HepG2 (cell line): ENCODE data around the gene ATXN3L. TPM values are rescaled to one million over a fixed set of nuclear protein-coding genes. Genes with fewer than 3 reads are reported as not detected.

Experiments
- ATAC-seq: fragments of 200-7000 bp; cut with Tn5 transposase; 3 replicates; pipeline ENCODE4 v1.9.1; 2020; ENCODE audit warnings: mild to moderate bottlenecking, moderate library complexity
- BruUV-seq: library from RNA; stranded (reverse); fragments of 400-500 nt; replicated peaks from 2 replicates; lab custom pipeline; 2021; lab: Mats Ljungman, UMichigan
- CTCF ChIA-PET: fragments of 300-600 bp; formaldehyde crosslinking; extraction: SDS; loops from one replicate; lab custom pipeline; 2021; ENCODE audit warnings: low total read pairs, inconsistent platforms, low intra/inter-chr PET ratio; lab: Yijun Ruan, JAX
- POLR2A ChIA-PET: fragments of 350-600 bp; sonication (Branson Sonifier 250); formaldehyde crosslinking; loops from one replicate; lab custom pipeline; 2020; ENCODE audit warnings: antibody characterized with exemption, inconsistent platforms; lab: Yijun Ruan, JAX
- DNase-seq: peaks from one replicate; pipeline ENCODE4 v3.0.0-alpha.2; 2015; ENCODE audit warnings: low spot score
- FAIRE-seq: peaks from 3 replicates; lab custom pipeline; 2011; peaks lifted over from hg19 to GRCh38; lab: Jason Lieb, UNC
- H2AFZ ChIP-seq: one replicate; pipeline ENCODE4 v1.6.1; 2011; ENCODE audit warnings: low read length, inconsistent platforms
- H3K27ac ChIP-seq: fragments of 300-600 bp; 3 replicates; pipeline ENCODE4 v1.8.0; 2011; ENCODE audit warnings: mixed run types, mild to moderate bottlenecking, mixed read lengths, low read length, inconsistent platforms; ENCODE audit not compliant: insufficient read depth; ENCODE audit errors: extremely low read length
- H3K27me3 ChIP-seq, 2 experiments: fragments of 200-600 bp in 1 of 2; 2 replicates in 1 of 2; 3 replicates in 1 of 2; pipeline versions ENCODE4 v1.6.0 to v1.8.0; 2011; ENCODE audit warnings: low read length in 2 of 2, mild to moderate bottlenecking in 2 of 2, moderate library complexity in 2 of 2, inconsistent platforms in 1 of 2; ENCODE audit not compliant: insufficient read depth in 2 of 2, control insufficient read depth in 1 of 2
- H3K36me3 ChIP-seq, 2 experiments: fragments of 200-600 bp in 1 of 2; replicated peaks in 1 of 2; 2 replicates in 1 of 2; 3 replicates in 1 of 2; pipeline versions ENCODE4 v1.5.1 to v1.8.0; 2011; ENCODE audit warnings: low read length in 2 of 2, inconsistent platforms in 1 of 2; ENCODE audit not compliant: insufficient read depth in 2 of 2, control insufficient read depth in 1 of 2
- H3K4me1 ChIP-seq: 2 replicates; pipeline ENCODE4 v1.5.1; 2012; ENCODE audit warnings: low read length, inconsistent platforms; ENCODE audit not compliant: insufficient read depth
- H3K4me2 ChIP-seq: 2 replicates; pipeline ENCODE4 v1.6.0; 2011; ENCODE audit warnings: low read depth, low read length, inconsistent platforms
- H3K4me3 ChIP-seq, 3 experiments: fragments of 200-600 bp in 1 of 3; sonication (generic), shearing (Covaris generic) in 1 of 3; replicated peaks in 1 of 3; 2 replicates each; pipeline ENCODE4 v1.5.1; 2011 to 2016; ENCODE audit warnings: low read length in 3 of 3, inconsistent platforms in 2 of 3, low read depth in 2 of 3, mild to moderate bottlenecking in 2 of 3, control low read depth in 1 of 3, mixed read lengths in 1 of 3; ENCODE audit not compliant: insufficient read depth in 1 of 3
- H3K79me2 ChIP-seq: one replicate; pipeline ENCODE4 v1.6.1; 2011; ENCODE audit warnings: low read length, inconsistent platforms; ENCODE audit not compliant: insufficient read depth
- H3K9ac ChIP-seq: 2 replicates; pipeline ENCODE4 v1.6.0; 2011; ENCODE audit warnings: mild to moderate bottlenecking, low read depth, low read length, inconsistent platforms; ENCODE audit not compliant: insufficient read depth
- H3K9me3 ChIP-seq: 2 replicates; pipeline ENCODE4 v1.5.1; 2012; ENCODE audit warnings: mild to moderate bottlenecking, low read length
- H4K20me1 ChIP-seq: 2 replicates; pipeline ENCODE4 v1.6.0; 2011; ENCODE audit warnings: inconsistent platforms, mild to moderate bottlenecking, low read length, moderate library complexity; ENCODE audit not compliant: insufficient read depth
- ATRX ChIP-seq: sonication (generic); formaldehyde crosslinking; IDR thresholded peaks from 2 replicates; pipeline ENCODE4 v1.4.0; 2020; ENCODE audit warnings: missing genetic modification reagents, borderline replicate concordance
- ETV5 ChIP-seq: IDR thresholded peaks from 2 replicates; pipeline ENCODE4 v1.6.1; 2018; ENCODE audit warnings: missing biosample characterization, missing genetic modification reagents, inconsistent platforms, borderline replicate concordance
- GPBP1L1 ChIP-seq: sonication (generic); formaldehyde crosslinking; IDR thresholded peaks from 2 replicates; pipeline ENCODE4 v1.5.0; 2020; ENCODE audit warnings: mild to moderate bottlenecking, missing genetic modification reagents
- HES4 ChIP-seq: sonication (generic); formaldehyde crosslinking; IDR thresholded peaks from 2 replicates; pipeline ENCODE4 v1.9.0; 2021; ENCODE audit warnings: mild to moderate bottlenecking, missing genetic modification reagents, borderline replicate concordance
- LRRFIP1 ChIP-seq: sonication (generic); formaldehyde crosslinking; conservative IDR thresholded peaks from 2 replicates; pipeline ENCODE4 v1.4.0; 2020; ENCODE audit warnings: missing genetic modification reagents
- NKX3-1 ChIP-seq: sonication (generic); formaldehyde crosslinking; IDR thresholded peaks from 2 replicates; pipeline ENCODE4 v1.5.0; 2020; ENCODE audit warnings: missing genetic modification reagents
- SOX13 ChIP-seq, 3 experiments: fragments of 450-650 bp in 1 of 3; sonication (generic) in 1 of 3; formaldehyde crosslinking in 1 of 3; IDR thresholded peaks in 2 of 3; conservative IDR thresholded peaks in 1 of 3; 2 replicates each; pipeline versions ENCODE4 v1.5.0 to v1.6.1; 2016 to 2020; ENCODE audit warnings: antibody characterized with exemption in 1 of 3, mild to moderate bottlenecking in 1 of 3, missing compliant biosample characterization in 1 of 3, missing genetic modification reagents in 1 of 3, moderate library complexity in 1 of 3
- SOX5 ChIP-seq: IDR thresholded peaks from 2 replicates; pipeline ENCODE4 v1.6.1; 2016; ENCODE audit warnings: borderline replicate concordance
- SRSF1 ChIP-seq: fragments of 200-400 bp; formaldehyde crosslinking; optimal IDR thresholded peaks from 2 replicates; pipeline ENCODE3; 2017; ENCODE audit warnings: mild to moderate bottlenecking, low read depth, low read length, moderate library complexity
- WGBS: methylation state at CpG from one replicate; pipeline ENCODE4 v1.1.6; 2017; ENCODE audit warnings: low lambda C conversion rate; 5-methylcytosine and 5-hydroxymethylcytosine counted together
- in situ Hi-C: cut with HindIII; loops from 2 replicates; pipeline ENCODE4 v1.10.0; 2017; ENCODE audit warnings: low pct_unique_long_range_greater_than_20kb; ENCODE audit not compliant: extremely low pct_ligation_motif_present
- intact Hi-C: fragments of 100-400 bp; cut with micrococcal nuclease; formaldehyde crosslinking; loops from one replicate; pipeline ENCODE4 v1.10.0; 2022; ENCODE audit not compliant: unreplicated experiment
- polyA plus RNA-seq, 8 experiments: library from polyadenylated mRNA; depleted of rRNA in 3 of 8; stranded (reverse) in 7 of 8; unstranded in 1 of 8; fragments of >200 nt; fragmentation: Illumina TruSeq in 4 of 8; extraction: Trizol in 4 of 8; gene quantifications; 2 replicates each; pipeline versions ENCODE4 v1.2.1 to v1.2.3, GENCODE V29; 2011 to 2016; ENCODE audit warnings: low read depth in 4 of 8, missing spikeins in 1 of 8, mixed read lengths in 1 of 8; ENCODE audit not compliant: insufficient read depth in 1 of 8
- total RNA-seq, 5 experiments: library from RNA; depleted of rRNA; stranded (reverse); fragments of >200 nt; fragmentation: Illumina TruSeq; extraction: Trizol; gene quantifications; 2 replicates each; pipeline ENCODE4 v1.2.3, GENCODE V29; 2016; ENCODE audit warnings: low read depth in 1 of 5
- TF ChIP-seq, protein P1 (sequence below): sonication (generic); formaldehyde crosslinking; IDR thresholded peaks from 2 replicates; pipeline ENCODE4 v1.4.0; 2020; ENCODE audit warnings: missing genetic modification reagents
- TF ChIP-seq, protein P2 (sequence below): sonication (generic); formaldehyde crosslinking; IDR thresholded peaks from 2 replicates; pipeline ENCODE4 v1.5.0; 2020; ENCODE audit warnings: missing genetic modification reagents

The ATXN3L gene
- total and polyA plus RNA-seq, 2 of the 13 experiments (the other 11 are each of a cell fraction or from before 2014, with no cell fraction given), result not detected

DNA sequence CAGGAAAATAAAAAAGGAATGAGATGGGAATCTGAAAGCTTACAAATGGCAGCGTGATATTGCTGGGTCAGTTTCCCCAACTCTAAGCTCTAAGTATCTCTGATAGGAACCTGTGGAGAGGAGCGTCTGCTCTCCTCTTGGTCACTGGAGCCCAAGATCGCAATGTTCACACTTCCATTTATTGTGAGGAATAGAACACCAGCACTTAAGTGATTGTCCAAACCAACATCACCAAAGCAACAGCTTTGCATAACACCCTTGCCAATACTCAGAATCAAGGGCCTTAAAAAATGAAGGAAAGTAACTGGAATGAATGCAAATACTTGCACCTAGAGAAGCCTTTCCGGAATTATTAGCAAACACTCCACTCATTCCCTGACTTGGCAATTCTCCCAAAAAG is 46.8 kb upstream of the ATXN3L start:
- in situ Hi-C loops (no loop called here), intact Hi-C loops (no loop called here)
- H3K27ac ChIP-seq, result no peak overlapping the region
- no peaks in the 10 kb centered on the region for H3K27me3 ChIP-seq
- H3K9ac ChIP-seq, result no peak overlapping the region
- FAIRE-seq, result no peak
- H3K4me1 ChIP-seq, result no peaks in the 10 kb centered on the region
- CTCF ChIA-PET, result no interaction called here
- H3K79me2 ChIP-seq, result no peaks in the 10 kb centered on the region
- no peaks in the 10 kb centered on the region for H3K9me3 ChIP-seq
- no peak overlapping the region for H2AFZ ChIP-seq
- no peak for ATAC-seq
- no peaks in the 10 kb centered on the region for H4K20me1 ChIP-seq
- no peaks in the 10 kb centered on the region for H3K36me3 ChIP-seq
- H3K4me2 ChIP-seq, result no peak overlapping the region
- DNase-seq, result no peak
- H3K4me3 ChIP-seq, result no peak overlapping the region
- WGBS, result 32% methylated on average over 3 of the region's 4 CpGs
- BruUV-seq, result no TSS peak
- POLR2A ChIA-PET, result no interaction called here
- TF ChIP-seq HES4 (CRISPR knock-in tag) (no peak), SRSF1 (no peak), LRRFIP1 (CRISPR knock-in tag) (no peak), ETV5 (no peak), ATRX (CRISPR knock-in tag) (no peak), SOX13 (IDR thresholded peaks at IDR 0.05) (no peak), SOX13 (CRISPR knock-in tag; conservative IDR thresholded peaks at IDR 0.05 in 1 of 2, IDR thresholded peaks at IDR 0.05 in 1 of 2) (no peak), NKX3-1 (CRISPR knock-in tag) (no peak), GPBP1L1 (CRISPR knock-in tag) (no peak), SOX5 (CRISPR knock-in tag) (no peak)
- TF ChIP-seq, protein P1, sequence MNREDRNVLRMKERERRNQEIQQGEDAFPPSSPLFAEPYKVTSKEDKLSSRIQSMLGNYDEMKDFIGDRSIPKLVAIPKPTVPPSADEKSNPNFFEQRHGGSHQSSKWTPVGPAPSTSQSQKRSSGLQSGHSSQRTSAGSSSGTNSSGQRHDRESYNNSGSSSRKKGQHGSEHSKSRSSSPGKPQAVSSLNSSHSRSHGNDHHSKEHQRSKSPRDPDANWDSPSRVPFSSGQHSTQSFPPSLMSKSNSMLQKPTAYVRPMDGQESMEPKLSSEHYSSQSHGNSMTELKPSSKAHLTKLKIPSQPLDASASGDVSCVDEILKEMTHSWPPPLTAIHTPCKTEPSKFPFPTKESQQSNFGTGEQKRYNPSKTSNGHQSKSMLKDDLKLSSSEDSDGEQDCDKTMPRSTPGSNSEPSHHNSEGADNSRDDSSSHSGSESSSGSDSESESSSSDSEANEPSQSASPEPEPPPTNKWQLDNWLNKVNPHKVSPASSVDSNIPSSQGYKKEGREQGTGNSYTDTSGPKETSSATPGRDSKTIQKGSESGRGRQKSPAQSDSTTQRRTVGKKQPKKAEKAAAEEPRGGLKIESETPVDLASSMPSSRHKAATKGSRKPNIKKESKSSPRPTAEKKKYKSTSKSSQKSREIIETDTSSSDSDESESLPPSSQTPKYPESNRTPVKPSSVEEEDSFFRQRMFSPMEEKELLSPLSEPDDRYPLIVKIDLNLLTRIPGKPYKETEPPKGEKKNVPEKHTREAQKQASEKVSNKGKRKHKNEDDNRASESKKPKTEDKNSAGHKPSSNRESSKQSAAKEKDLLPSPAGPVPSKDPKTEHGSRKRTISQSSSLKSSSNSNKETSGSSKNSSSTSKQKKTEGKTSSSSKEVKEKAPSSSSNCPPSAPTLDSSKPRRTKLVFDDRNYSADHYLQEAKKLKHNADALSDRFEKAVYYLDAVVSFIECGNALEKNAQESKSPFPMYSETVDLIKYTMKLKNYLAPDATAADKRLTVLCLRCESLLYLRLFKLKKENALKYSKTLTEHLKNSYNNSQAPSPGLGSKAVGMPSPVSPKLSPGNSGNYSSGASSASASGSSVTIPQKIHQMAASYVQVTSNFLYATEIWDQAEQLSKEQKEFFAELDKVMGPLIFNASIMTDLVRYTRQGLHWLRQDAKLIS (CRISPR knock-in tag), result no peak
- TF ChIP-seq, protein P2, sequence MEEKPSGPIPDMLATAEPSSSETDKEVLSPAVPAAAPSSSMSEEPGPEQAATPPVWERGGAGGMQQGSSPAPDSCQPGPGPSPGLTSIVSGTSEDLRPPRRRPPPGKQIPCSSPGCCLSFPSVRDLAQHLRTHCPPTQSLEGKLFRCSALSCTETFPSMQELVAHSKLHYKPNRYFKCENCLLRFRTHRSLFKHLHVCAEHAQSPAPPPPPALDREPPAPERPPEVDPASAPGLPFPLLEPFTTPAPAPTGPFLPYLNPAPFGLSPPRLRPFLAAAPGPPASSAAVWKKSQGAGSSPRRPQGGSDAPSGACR, result no peak
